ENCODE results near the gene UBE2G1. TPM values are rescaled to one million over a fixed set of nuclear protein-coding genes. Genes with fewer than 3 reads are reported as not detected.

Gene UBE2G1
- total RNA-seq, 2 experiments from 2014 or later, result 58.5 to 58.8 TPM

DNA sequence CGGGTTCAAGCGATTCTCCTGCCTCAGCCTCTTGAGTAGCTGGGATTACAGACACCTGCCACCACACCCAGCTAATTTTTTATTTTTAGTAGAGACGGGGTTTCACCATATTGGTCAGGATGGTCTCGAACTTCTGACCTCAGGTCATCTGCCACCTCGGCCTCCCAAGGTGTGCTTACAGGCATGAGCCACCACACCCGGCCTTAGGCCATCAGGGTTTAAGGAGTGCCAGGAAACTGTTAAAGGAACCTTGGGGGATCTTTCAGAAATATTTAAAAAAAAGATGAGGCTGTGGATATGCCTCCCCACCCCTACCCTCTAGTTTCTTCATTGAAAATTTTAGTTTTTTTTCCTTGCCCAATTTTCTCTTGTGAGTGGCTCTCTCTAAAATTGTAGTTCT, 31.4 kb upstream of the UBE2G1 start:
- POLR2A ChIA-PET, result no interaction called here
- TF ChIP-seq, protein P1, sequence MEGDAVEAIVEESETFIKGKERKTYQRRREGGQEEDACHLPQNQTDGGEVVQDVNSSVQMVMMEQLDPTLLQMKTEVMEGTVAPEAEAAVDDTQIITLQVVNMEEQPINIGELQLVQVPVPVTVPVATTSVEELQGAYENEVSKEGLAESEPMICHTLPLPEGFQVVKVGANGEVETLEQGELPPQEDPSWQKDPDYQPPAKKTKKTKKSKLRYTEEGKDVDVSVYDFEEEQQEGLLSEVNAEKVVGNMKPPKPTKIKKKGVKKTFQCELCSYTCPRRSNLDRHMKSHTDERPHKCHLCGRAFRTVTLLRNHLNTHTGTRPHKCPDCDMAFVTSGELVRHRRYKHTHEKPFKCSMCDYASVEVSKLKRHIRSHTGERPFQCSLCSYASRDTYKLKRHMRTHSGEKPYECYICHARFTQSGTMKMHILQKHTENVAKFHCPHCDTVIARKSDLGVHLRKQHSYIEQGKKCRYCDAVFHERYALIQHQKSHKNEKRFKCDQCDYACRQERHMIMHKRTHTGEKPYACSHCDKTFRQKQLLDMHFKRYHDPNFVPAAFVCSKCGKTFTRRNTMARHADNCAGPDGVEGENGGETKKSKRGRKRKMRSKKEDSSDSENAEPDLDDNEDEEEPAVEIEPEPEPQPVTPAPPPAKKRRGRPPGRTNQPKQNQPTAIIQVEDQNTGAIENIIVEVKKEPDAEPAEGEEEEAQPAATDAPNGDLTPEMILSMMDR (IDR thresholded peaks at IDR 0.05), result no peak
- H3K36me3 Mint-ChIP-seq (ENCODE audit: low read depth), result no peaks in the 10 kb centered on the region
- ATAC-seq (ENCODE audit: poor library complexity) (no peak), DNase-seq (no peak)
- H3K9me3 Mint-ChIP-seq, result no peaks in the 10 kb centered on the region
- intact Hi-C loops (cut with DNase I, micrococcal nuclease), result no loop called here
- no peaks in the 10 kb centered on the region for H3K27me3 Mint-ChIP-seq
- Histone ChIP-seq H3K9me3 (ENCODE audit: control insufficient read depth in 1 of 2, insufficient read depth in 1 of 2, low read length in 2 of 2) (no peaks in the 10 kb centered on the region), H3K4me1 (ENCODE audit: insufficient read depth, low read length) (peaks cover 21% of the 10 kb centered on the region), H3K36me3 (ENCODE audit: insufficient read depth, low read length) (no peaks in the 10 kb centered on the region), H3K27me3 (ENCODE audit: control insufficient read depth in 1 of 2, insufficient read depth in 2 of 2, low read length in 2 of 2) (no peaks in the 10 kb centered on the region), H3K4me3 (ENCODE audit: low read length) (no peak overlapping the region), H3K27ac (ENCODE audit: low read depth in 1 of 2, low read length in 2 of 2) (no peak overlapping the region)
- no peak overlapping the region for H3K4me3 Mint-ChIP-seq
- CTCF ChIA-PET, result interaction anchor here (0.6 kb wide), 1 partner anchor 12 kb away, joined by 3 read pairs; no protein-coding TSS in a partner anchor
- H3K4me1 Mint-ChIP-seq (ENCODE audit: low read depth), result peaks cover 8% of the 10 kb centered on the region
- no peak overlapping the region for H3K27ac Mint-ChIP-seq

DNA sequence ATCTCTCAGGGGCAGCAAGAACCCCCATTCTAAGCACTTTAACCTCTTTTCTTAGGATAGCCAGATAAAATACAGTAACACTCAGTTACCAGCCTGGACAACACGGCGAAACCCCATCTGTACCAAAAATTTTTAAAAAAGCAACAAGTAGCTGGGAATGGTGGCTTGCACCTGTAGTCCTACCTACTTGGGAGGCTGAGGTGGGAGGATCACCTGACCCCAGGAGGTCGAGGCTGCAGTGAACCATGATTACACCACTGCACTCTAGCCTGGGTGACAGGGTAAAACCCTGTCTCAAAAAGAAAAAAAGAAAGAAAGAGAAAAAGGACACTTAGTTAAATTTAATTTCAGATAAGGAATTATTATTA, 28.6 kb upstream of the UBE2G1 start:
- no peak overlapping the region for H3K4me3 Mint-ChIP-seq

DNA sequence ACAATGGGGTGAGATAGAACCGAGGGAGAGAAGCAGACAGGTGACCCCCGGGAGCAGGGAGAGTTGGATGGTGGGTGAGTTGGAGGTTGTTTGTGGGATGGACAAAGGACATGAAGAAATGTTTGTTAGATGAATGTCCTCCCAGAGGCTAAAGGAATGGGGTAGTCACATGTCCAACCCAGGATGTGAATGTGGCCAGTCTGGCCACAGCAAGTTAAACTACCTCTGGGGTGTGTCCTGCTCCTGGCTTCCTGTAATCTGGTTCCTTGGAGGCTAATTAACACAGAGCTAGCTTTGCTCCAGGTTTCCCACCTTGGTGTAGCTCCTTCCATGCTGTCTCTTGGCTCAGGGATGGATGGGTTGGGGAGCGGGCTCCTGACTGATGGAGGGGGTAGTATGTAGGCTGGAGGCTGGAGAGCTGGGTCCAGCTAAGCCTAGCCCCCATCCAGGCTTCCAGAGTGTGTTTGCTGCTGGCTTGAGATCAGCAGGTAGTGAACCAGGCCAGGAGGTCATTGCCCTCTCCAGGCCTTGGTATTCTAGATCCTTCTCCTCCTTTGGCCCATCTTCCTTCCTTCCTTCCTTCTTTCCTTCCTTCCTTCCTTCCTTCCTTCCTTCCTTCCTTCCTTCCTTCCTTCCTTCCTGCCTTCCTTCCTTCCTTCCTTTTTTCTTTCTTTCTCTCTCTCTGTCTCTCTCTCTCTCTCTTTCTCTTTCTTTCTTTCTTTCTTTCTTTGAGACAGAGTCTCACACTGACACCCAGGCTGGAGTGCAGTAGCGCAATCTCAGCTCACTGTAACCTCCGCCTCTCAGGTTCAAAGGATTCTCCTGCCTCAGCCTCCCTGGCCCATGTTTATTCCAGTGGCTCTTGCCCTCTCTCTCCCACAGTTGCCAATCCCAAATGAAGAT, 28.0 kb upstream of the UBE2G1 start:
- Mint-ChIP-seq H3K4me3 (no peak overlapping the region), H3K27ac (no peak overlapping the region), H3K9me3 (no peaks in the 10 kb centered on the region), H3K4me1 (ENCODE audit: low read depth) (peaks cover 8% of the 10 kb centered on the region), H3K27me3 (no peaks in the 10 kb centered on the region), H3K36me3 (ENCODE audit: low read depth) (no peaks in the 10 kb centered on the region)
- no peaks in the 10 kb centered on the region for H3K27me3 ChIP-seq (ENCODE audit: control insufficient read depth in 1 of 2, insufficient read depth in 2 of 2, low read length in 2 of 2)
- intact Hi-C loops (cut with DNase I, micrococcal nuclease), result no loop called here
- DNase-seq (no peak), ATAC-seq (ENCODE audit: poor library complexity) (no peak)
- no peaks in the 10 kb centered on the region for H3K9me3 ChIP-seq (ENCODE audit: control insufficient read depth in 1 of 2, insufficient read depth in 1 of 2, low read length in 2 of 2)
- no peaks in the 10 kb centered on the region for H3K36me3 ChIP-seq (ENCODE audit: insufficient read depth, low read length)
- H3K27ac ChIP-seq (ENCODE audit: low read depth in 1 of 2, low read length in 2 of 2), result no peak overlapping the region
- peaks cover 21% of the 10 kb centered on the region for H3K4me1 ChIP-seq (ENCODE audit: insufficient read depth, low read length)
- H3K4me3 ChIP-seq (ENCODE audit: low read length), result no peak overlapping the region
- POLR2A ChIA-PET, result no interaction called here
- CTCF ChIA-PET, result no interaction called here
- TF ChIP-seq, protein P1 (IDR thresholded peaks at IDR 0.05), result no peak

More for the DNA sequence above, 28.6 kb upstream of the UBE2G1 start:
- Mint-ChIP-seq H3K27me3 (no peaks in the 10 kb centered on the region), H3K36me3 (ENCODE audit: low read depth) (no peaks in the 10 kb centered on the region), H3K4me1 (ENCODE audit: low read depth) (peaks cover 8% of the 10 kb centered on the region), H3K9me3 (no peaks in the 10 kb centered on the region), H3K27ac (no peak overlapping the region)
- Histone ChIP-seq H3K36me3 (ENCODE audit: insufficient read depth, low read length) (no peaks in the 10 kb centered on the region), H3K4me1 (ENCODE audit: insufficient read depth, low read length) (peaks cover 21% of the 10 kb centered on the region), H3K9me3 (ENCODE audit: control insufficient read depth in 1 of 2, insufficient read depth in 1 of 2, low read length in 2 of 2) (no peaks in the 10 kb centered on the region), H3K27ac (ENCODE audit: low read depth in 1 of 2, low read length in 2 of 2) (no peak overlapping the region), H3K27me3 (ENCODE audit: control insufficient read depth in 1 of 2, insufficient read depth in 2 of 2, low read length in 2 of 2) (no peaks in the 10 kb centered on the region), H3K4me3 (ENCODE audit: low read length) (no peak overlapping the region)
- CTCF ChIA-PET, result no interaction called here
- DNase-seq (no peak), ATAC-seq (ENCODE audit: poor library complexity) (no peak)
- TF ChIP-seq, protein P1 (IDR thresholded peaks at IDR 0.05), result no peak
- intact Hi-C loops (cut with DNase I, micrococcal nuclease), result no loop called here
- POLR2A ChIA-PET, result no interaction called here

All from CD4-positive, alpha-beta T cell (primary cell).